Keratinocyte (primary cell): Measurements from ENCODE around the gene LGALS16.

ENCODE experiments used
- CTCF ChIP-seq, 3 experiments: IDR thresholded peaks in 1 of 3; conservative IDR thresholded peaks in 1 of 3; optimal IDR thresholded peaks in 1 of 3; 2 replicates in 2 of 3; 3 replicates in 1 of 3; pipeline versions ENCODE3 to v1.5.1; 2011; ENCODE audit warnings: low read length in 3 of 3, mild to moderate bottlenecking in 3 of 3, moderate library complexity in 2 of 3, control low read depth in 1 of 3, inconsistent platforms in 1 of 3; ENCODE audit not compliant: insufficient read depth in 2 of 3; ENCODE audit errors: extremely low read depth in 1 of 3
- EZH2 ChIP-seq: IDR thresholded peaks from one replicate; pipeline ENCODE4 v1.6.1; 2012; ENCODE audit warnings: inconsistent platforms, mild to moderate bottlenecking, low read length, moderate library complexity

GRCh38 chr19:39679791-39680168 is 24.1 kb downstream of the LGALS16 start:
- TF ChIP-seq CTCF (optimal IDR thresholded peaks at IDR 0.05 in 1 of 3, IDR thresholded peaks at IDR 0.05 in 1 of 3, conservative IDR thresholded peaks at IDR 0.05 in 1 of 3; ENCODE audit: extremely low read depth in 1 of 3, insufficient read depth in 2 of 3, low read length in 3 of 3) (no peak), EZH2 (no peak)
